Diencephalon (tissue), 1 donor: ENCODE results near the gene RNF212. TPM values are rescaled to one million over a fixed set of nuclear protein-coding genes. Genes with fewer than 3 reads are reported as not detected.

ENCODE experiments used
- small RNA-seq: library from RNA; depleted of rRNA; stranded (forward); fragments of <200 nt; gene quantifications from one replicate; pipeline ENCODE3, GENCODE V24; 2014
- total RNA-seq: library from RNA; depleted of rRNA; stranded (reverse); fragments of >200 nt; gene quantifications from one replicate; pipeline ENCODE4 v1.2.3, GENCODE V29; 2014

The RNF212 gene, protein sequence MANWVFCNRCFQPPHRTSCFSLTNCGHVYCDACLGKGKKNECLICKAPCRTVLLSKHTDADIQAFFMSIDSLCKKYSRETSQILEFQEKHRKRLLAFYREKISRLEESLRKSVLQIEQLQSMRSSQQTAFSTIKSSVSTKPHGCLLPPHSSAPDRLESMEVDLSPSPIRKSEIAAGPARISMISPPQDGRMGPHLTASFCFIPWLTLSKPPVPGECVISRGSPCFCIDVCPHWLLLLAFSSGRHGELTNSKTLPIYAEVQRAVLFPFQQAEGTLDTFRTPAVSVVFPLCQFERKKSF
- 3.5 TPM for total RNA-seq

DNA sequence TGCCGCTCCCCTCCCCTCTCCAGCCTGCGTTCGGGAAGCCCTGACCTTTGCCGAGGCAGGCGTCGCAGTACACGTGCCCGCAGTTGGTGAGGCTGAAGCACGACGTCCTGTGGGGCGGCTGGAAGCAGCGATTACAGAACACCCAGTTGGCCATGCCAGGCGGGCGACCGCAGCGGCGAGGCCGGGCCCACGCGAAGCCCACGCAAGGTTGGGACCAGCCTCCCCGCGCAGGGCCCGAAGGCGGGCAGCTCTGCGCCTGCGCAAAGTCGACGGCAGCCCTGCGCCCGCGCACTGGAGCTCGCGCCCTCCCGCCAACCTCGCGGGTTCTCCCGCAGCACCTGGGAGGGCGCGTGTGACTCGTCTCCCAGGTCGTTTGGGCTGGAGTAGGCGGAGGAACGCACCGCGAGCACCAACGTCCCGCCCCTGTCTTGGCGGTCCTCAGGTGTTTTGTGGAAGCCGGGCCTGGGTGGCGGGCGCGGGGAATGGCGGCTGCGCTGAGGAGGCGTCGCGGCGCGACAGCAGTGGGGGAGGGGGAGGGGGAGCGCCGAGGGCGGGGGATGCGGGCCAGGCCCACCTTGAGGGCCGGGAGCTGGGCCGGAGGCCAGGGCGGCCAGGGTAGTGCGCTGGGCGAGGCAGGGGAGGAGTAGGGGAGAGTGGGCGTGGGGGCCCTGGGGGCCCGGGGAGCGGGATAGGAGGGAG is at the start of gene RNF212:
RNF212 (minus strand) TSS at position 254 of the 699 bp plus-strand sequence; CDS start at position 154, 100 bp downstream.

Small RNA genes lying within 50 kb of the gene (small RNA-seq; reads per million reads assigned to genes)
- gene RF00554: not detected

Other genes starting within 250 kb of the RNF212 start
- 46.8 TPM for gene GAK, start 181.2 kb downstream of the RNF212 start, total RNA-seq
- gene TMEM175, start 181.1 kb downstream of the RNF212 start, total RNA-seq: 26.1 TPM
- gene DGKQ, start 140.0 kb downstream of the RNF212 start, total RNA-seq: 10.4 TPM
- gene IDUA, start 126.5 kb downstream of the RNF212 start, total RNA-seq: 7.8 TPM
- 1.8 TPM for gene SLC26A1, start 120.2 kb downstream of the RNF212 start, total RNA-seq
- 5.5 TPM for gene FGFRL1, start 101.9 kb downstream of the RNF212 start, total RNA-seq
- 5.1 TPM for gene SPON2, start 59.0 kb upstream of the RNF212 start, total RNA-seq
- 182 TPM for gene CTBP1, start 135.6 kb upstream of the RNF212 start, total RNA-seq
- gene MAEA, start 176.3 kb upstream of the RNF212 start, total RNA-seq: 43.6 TPM
- gene UVSSA, start 233.6 kb upstream of the RNF212 start, total RNA-seq: 9.5 TPM